Endothelial cell (in vitro differentiated cells): ENCODE data around the gene GPR139. TPM values are rescaled to one million over a fixed set of nuclear protein-coding genes. Genes with fewer than 3 reads are reported as not detected.

Experiments used
- DNase-seq: peaks from one replicate; pipeline ENCODE4 v3.0.0; 2021; ENCODE audit warnings: low spot score
- H3K27ac Mint-ChIP-seq: one replicate; pipeline ENCODE4 v1.8.0; 2021; ENCODE audit warnings: mixed read lengths, inconsistent platforms; ENCODE audit not compliant: unreplicated experiment
- H3K27me3 Mint-ChIP-seq: one replicate; pipeline ENCODE4 v1.8.0; 2021; ENCODE audit warnings: mild to moderate bottlenecking, moderate library complexity, mixed read lengths, inconsistent platforms; ENCODE audit not compliant: unreplicated experiment
- H3K36me3 Mint-ChIP-seq: one replicate; pipeline ENCODE4 v1.8.0; 2021; ENCODE audit warnings: mild to moderate bottlenecking, low read depth, mixed read lengths, inconsistent platforms; ENCODE audit not compliant: unreplicated experiment
- H3K4me1 Mint-ChIP-seq: one replicate; pipeline ENCODE4 v1.8.0; 2021; ENCODE audit warnings: mild to moderate bottlenecking, mixed read lengths, inconsistent platforms; ENCODE audit not compliant: unreplicated experiment
- H3K4me3 Mint-ChIP-seq: one replicate; pipeline ENCODE4 v1.8.0; 2021; ENCODE audit warnings: mild to moderate bottlenecking, mixed read lengths, inconsistent platforms; ENCODE audit not compliant: unreplicated experiment
- H3K9me3 Mint-ChIP-seq: one replicate; pipeline ENCODE4 v1.8.0; 2021; ENCODE audit warnings: mixed read lengths, inconsistent platforms; ENCODE audit not compliant: unreplicated experiment
- total RNA-seq: library from RNA; stranded (reverse); fragmentation: NEBNext Ultra II Directional; extraction: Animal tissue kit (Norgen Biotek cat#: 25700); gene quantifications from one replicate; pipeline ENCODE4 v1.2.1, GENCODE V29; 2021; ENCODE audit not compliant: unreplicated experiment
- TF ChIP-seq, protein P1 (sequence below): fragments of 200-600 bp; sonication (generic); IDR thresholded peaks from one replicate; pipeline ENCODE4 v1.5.0; 2021; ENCODE audit warnings: antibody characterized with exemption; ENCODE audit not compliant: unreplicated experiment

The GPR139 gene
- total RNA-seq, 1 donor from 2014 or later = not detected

GRCh38 chr16:20061132-20061531 is 12.6 kb downstream of the GPR139 start:
- TF ChIP-seq, protein P1, sequence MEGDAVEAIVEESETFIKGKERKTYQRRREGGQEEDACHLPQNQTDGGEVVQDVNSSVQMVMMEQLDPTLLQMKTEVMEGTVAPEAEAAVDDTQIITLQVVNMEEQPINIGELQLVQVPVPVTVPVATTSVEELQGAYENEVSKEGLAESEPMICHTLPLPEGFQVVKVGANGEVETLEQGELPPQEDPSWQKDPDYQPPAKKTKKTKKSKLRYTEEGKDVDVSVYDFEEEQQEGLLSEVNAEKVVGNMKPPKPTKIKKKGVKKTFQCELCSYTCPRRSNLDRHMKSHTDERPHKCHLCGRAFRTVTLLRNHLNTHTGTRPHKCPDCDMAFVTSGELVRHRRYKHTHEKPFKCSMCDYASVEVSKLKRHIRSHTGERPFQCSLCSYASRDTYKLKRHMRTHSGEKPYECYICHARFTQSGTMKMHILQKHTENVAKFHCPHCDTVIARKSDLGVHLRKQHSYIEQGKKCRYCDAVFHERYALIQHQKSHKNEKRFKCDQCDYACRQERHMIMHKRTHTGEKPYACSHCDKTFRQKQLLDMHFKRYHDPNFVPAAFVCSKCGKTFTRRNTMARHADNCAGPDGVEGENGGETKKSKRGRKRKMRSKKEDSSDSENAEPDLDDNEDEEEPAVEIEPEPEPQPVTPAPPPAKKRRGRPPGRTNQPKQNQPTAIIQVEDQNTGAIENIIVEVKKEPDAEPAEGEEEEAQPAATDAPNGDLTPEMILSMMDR = no peak

GRCh38 chr16:20056436-20056835 is 17.3 kb downstream of the GPR139 start:
- Mint-ChIP-seq H3K9me3 (no peaks in the 10 kb centered on the region), H3K36me3 (no peaks in the 10 kb centered on the region), H3K27me3 (peaks cover 9% of the 10 kb centered on the region), H3K4me1 (peaks cover 2% of the 10 kb centered on the region), H3K27ac (no peak overlapping the region), H3K4me3 (no peak overlapping the region)
- DNase-seq = no peak
- TF ChIP-seq, protein P1 = no peak

More at GRCh38 chr16:20061132-20061531, 12.6 kb downstream of the GPR139 start:
- no peak overlapping the region for H3K27ac Mint-ChIP-seq
- no peaks in the 10 kb centered on the region for H3K36me3 Mint-ChIP-seq
- no peak overlapping the region for H3K4me3 Mint-ChIP-seq
- H3K27me3 Mint-ChIP-seq = peaks cover 8% of the 10 kb centered on the region
- DNase-seq = no peak
- no peaks in the 10 kb centered on the region for H3K9me3 Mint-ChIP-seq
- H3K4me1 Mint-ChIP-seq = no peaks in the 10 kb centered on the region

GRCh38 chr16:20053336-20053735 is 20.4 kb downstream of the GPR139 start:
- H3K27ac Mint-ChIP-seq = no peak overlapping the region
- no peak overlapping the region for H3K4me3 Mint-ChIP-seq
- H3K4me1 Mint-ChIP-seq = peaks cover 2% of the 10 kb centered on the region
- H3K9me3 Mint-ChIP-seq = no peaks in the 10 kb centered on the region
- H3K36me3 Mint-ChIP-seq = no peaks in the 10 kb centered on the region
- DNase-seq = no peak
- H3K27me3 Mint-ChIP-seq = peaks cover 2% of the 10 kb centered on the region
- TF ChIP-seq, protein P1 = no peak

- Mint-ChIP-seq H3K4me3 (no peak overlapping the region), H3K27me3 (peaks cover 2% of the 10 kb centered on the region), H3K27ac (no peak overlapping the region), H3K4me1 (peaks cover 2% of the 10 kb centered on the region), H3K36me3 (no peaks in the 10 kb centered on the region), H3K9me3 (no peaks in the 10 kb centered on the region)
- DNase-seq = no peak
- TF ChIP-seq, protein P1 = no peak
Observed at GRCh38 chr16:20051611-20052010, 22.1 kb downstream of the GPR139 start.

DNA sequence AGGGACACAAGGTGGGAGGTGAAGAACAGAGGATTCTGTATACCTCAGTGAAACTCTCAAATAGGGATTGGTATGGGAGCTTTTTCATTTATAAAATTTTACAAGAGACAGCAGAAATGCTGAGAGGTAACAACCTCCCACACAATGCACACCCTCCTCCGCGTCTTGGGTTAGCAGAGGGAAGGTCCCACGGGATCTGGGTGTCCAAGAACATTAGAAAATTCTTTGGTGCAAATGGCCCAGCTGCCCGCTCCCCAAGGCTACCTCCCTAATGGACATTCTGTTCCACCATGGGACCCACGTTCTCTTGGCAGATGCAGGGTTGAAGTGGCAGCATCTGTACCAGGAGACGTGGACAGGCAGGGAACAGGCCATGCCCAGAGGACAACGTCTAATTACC is 22.5 kb downstream of the GPR139 start:
- no peak for DNase-seq
- no peak overlapping the region for H3K27ac Mint-ChIP-seq
- TF ChIP-seq, protein P1 = no peak
- H3K27me3 Mint-ChIP-seq = peaks cover under 1% of the 10 kb centered on the region
- no peaks in the 10 kb centered on the region for H3K36me3 Mint-ChIP-seq
- H3K4me1 Mint-ChIP-seq = peaks cover 2% of the 10 kb centered on the region
- H3K4me3 Mint-ChIP-seq = no peak overlapping the region
- H3K9me3 Mint-ChIP-seq = no peaks in the 10 kb centered on the region
